ENCODE measurements around the gene PSORS1C1.
"Not testable (repeated sequence)": the region's sequence is repeated elsewhere in the genome, so short reads cannot be mapped to it uniquely, and the experiment has no call there.

Gene PSORS1C1

DNA sequence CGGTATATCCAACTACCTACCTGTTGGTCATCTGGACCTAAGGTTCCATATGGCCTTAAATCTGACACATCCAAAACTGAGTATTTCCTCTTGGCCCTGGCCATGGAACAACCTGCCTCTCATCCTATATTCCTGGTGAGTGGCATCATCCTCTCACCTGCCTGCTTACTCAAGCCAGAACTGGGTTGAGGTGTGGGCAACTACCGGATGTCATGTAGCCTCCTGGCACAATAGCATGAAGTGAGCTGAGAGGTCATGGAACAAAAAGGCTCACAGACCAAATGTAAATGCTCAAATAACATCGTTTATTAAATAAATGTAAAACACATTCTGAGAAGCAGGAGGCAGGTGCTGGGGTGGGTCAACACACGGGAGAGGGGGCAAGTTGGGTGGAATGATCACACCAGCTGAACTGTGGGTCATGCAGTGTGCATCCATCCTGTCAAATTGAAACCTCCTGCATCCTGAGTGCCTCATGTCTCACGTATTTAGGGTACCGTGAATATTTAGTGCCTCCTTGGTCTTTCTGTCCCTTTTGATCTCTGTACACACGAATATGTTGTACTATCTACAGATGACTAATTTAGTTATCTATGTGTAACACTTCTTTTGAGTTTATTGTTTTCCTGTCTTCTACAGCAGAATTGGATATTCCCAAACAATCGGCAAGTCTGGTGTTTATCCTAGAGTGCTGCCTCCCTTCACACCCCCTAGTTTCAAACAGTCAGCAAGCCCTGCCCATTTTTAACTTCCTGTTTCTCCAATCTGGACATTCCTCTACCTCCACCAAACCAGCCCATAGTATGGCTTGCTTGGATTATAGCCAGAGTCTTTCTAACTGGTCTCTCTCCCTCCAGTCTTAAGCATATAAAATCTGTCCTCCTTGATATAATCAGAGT lies 63.8 kb downstream of the PSORS1C1 start:
- no peak for DNase-seq (ENCODE audit: low read depth)
- no peak overlapping the region for H3K4me3 ChIP-seq (ENCODE audit: low read depth, low read length)
- TF ChIP-seq, protein P1, sequence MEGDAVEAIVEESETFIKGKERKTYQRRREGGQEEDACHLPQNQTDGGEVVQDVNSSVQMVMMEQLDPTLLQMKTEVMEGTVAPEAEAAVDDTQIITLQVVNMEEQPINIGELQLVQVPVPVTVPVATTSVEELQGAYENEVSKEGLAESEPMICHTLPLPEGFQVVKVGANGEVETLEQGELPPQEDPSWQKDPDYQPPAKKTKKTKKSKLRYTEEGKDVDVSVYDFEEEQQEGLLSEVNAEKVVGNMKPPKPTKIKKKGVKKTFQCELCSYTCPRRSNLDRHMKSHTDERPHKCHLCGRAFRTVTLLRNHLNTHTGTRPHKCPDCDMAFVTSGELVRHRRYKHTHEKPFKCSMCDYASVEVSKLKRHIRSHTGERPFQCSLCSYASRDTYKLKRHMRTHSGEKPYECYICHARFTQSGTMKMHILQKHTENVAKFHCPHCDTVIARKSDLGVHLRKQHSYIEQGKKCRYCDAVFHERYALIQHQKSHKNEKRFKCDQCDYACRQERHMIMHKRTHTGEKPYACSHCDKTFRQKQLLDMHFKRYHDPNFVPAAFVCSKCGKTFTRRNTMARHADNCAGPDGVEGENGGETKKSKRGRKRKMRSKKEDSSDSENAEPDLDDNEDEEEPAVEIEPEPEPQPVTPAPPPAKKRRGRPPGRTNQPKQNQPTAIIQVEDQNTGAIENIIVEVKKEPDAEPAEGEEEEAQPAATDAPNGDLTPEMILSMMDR (IDR thresholded peaks at IDR 0.05; ENCODE audit: low read depth, low read length), result no peak
- TF ChIP-seq MAX (IDR thresholded peaks at IDR 0.05; ENCODE audit: low read depth, low read length) (no peak), MYC (IDR thresholded peaks at IDR 0.05; ENCODE audit: low read depth, low read length) (no peak), POLR2A (IDR thresholded peaks at IDR 0.05; ENCODE audit: extremely low read depth, insufficient read length) (no peak)

DNA sequence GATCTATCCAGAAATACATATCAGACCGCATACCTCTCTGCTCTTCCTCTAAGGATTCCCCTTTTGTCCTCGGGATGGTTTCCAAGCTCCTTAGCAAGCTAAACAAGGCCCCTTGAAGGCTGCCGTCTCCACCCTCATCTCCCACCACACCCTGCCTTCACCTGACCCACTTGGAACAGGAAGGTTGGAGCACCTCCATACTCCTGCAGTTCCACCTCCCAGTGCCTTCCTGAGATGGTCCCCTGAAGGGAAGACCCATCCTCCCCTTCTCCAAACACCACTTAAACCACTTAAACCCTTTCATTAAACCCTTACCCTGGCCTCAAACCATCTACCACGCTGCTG lies 64.4 kb downstream of the PSORS1C1 start:
- no peak overlapping the region for H3K4me3 ChIP-seq (ENCODE audit: low read depth, low read length)
- TF ChIP-seq POLR2A (IDR thresholded peaks at IDR 0.05; ENCODE audit: extremely low read depth, insufficient read length) (no peak), MYC (IDR thresholded peaks at IDR 0.05; ENCODE audit: low read depth, low read length) (no peak)
- TF ChIP-seq, protein P1 (IDR thresholded peaks at IDR 0.05; ENCODE audit: low read depth, low read length), result no peak
- DNase-seq (ENCODE audit: low read depth), result no peak

GRCh38 chr6:31179896-31180295 lies 65.3 kb downstream of the PSORS1C1 start:
- no peak for TF ChIP-seq MYC (IDR thresholded peaks at IDR 0.05; ENCODE audit: low read depth, low read length)
- no peak for TF ChIP-seq POLR2A (IDR thresholded peaks at IDR 0.05; ENCODE audit: extremely low read depth, insufficient read length)
- no peak for TF ChIP-seq MAX (IDR thresholded peaks at IDR 0.05; ENCODE audit: low read depth, low read length)
- TF ChIP-seq, protein P1 (IDR thresholded peaks at IDR 0.05; ENCODE audit: low read depth, low read length), result no peak
- H3K4me3 ChIP-seq (ENCODE audit: low read depth, low read length), result no peak overlapping the region
- DNase-seq (ENCODE audit: low read depth), result no peak

DNA sequence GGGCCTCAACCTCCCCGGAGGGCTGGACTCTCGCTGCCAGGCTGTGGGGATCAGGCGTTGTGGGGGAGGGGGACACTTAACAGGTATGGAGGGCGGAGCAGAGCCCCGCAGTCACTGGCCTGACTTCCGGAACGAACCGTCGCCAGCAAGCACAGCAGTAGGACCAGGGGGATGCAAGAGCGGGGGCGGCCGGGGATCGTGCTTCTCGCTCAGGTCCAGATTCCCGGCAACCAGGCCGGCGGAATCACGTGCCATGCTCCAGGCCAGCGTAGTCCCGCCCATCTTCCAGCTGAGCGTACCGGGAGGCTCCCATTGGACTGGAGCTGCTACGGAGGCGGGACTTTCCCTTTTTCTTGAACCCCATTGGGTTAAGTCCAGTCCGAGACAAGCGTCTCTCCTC lies 65.9 kb downstream of the PSORS1C1 start:
- TF ChIP-seq MAX (IDR thresholded peaks at IDR 0.05; ENCODE audit: low read depth, low read length) (no peak), POLR2A (IDR thresholded peaks at IDR 0.05; ENCODE audit: extremely low read depth, insufficient read length) (no peak), MYC (IDR thresholded peaks at IDR 0.05; ENCODE audit: low read depth, low read length) (no peak)
- TF ChIP-seq, protein P1 (IDR thresholded peaks at IDR 0.05; ENCODE audit: low read depth, low read length), result no peak
- no peak for DNase-seq (ENCODE audit: low read depth)
- H3K4me3 ChIP-seq (ENCODE audit: low read depth, low read length), result no peak overlapping the region

GRCh38 chr6:31183287-31183686 lies 68.7 kb downstream of the PSORS1C1 start:
- not testable (repeated sequence) for DNase-seq (ENCODE audit: low read depth); H3K4me3 ChIP-seq (ENCODE audit: low read depth, low read length)

GRCh38 chr6:31183859-31184258 lies 69.3 kb downstream of the PSORS1C1 start:
- H3K4me3 ChIP-seq (ENCODE audit: low read depth, low read length); DNase-seq (ENCODE audit: low read depth): not testable (repeated sequence)

- not testable (repeated sequence) for H3K4me3 ChIP-seq (ENCODE audit: low read depth, low read length); DNase-seq (ENCODE audit: low read depth)
Observed at GRCh38 chr6:31185695-31186051, 71.1 kb downstream of the PSORS1C1 start.
